Spinal cord (tissue), 10 donors: Measurements from ENCODE around the gene GCSAM. TPM values are rescaled to one million over a fixed set of nuclear protein-coding genes. Genes with fewer than 3 reads are reported as not detected.

Experiments
- DNase-seq, 6 donors: peaks; one replicate each; pipeline versions ENCODE4 v3.0.0 to v3.0.0-alpha.2; 2013 to 2015; ENCODE audit warnings: low spot score in 6 of 6, low read depth in 4 of 6
- H3K27ac ChIP-seq: one replicate; pipeline ENCODE4 v1.5.1; 2013; ENCODE audit warnings: low read depth, low read length, control low read depth
- H3K27me3 ChIP-seq: one replicate; pipeline ENCODE4 v1.6.1; 2013; ENCODE audit warnings: low read length; ENCODE audit not compliant: control insufficient read depth, insufficient read depth
- H3K36me3 ChIP-seq: one replicate; pipeline ENCODE4 v1.6.1; 2013; ENCODE audit warnings: low read length; ENCODE audit not compliant: control insufficient read depth, insufficient read depth
- H3K4me1 ChIP-seq: one replicate; pipeline ENCODE4 v1.6.1; 2013; ENCODE audit warnings: low read length; ENCODE audit not compliant: control insufficient read depth, insufficient read depth
- H3K4me3 ChIP-seq: one replicate; pipeline ENCODE4 v1.5.1; 2013; ENCODE audit warnings: low read depth, low read length, control low read depth
- H3K9me3 ChIP-seq: one replicate; pipeline ENCODE4 v1.6.1; 2013; ENCODE audit warnings: low read length; ENCODE audit not compliant: control insufficient read depth, insufficient read depth
- WGBS: methylation state at CpG from one replicate; pipeline ENCODE4 v1.1.5; 2013; ENCODE audit warnings: missing lambda C conversion rate; ENCODE audit not compliant: insufficient coverage; 5-methylcytosine and 5-hydroxymethylcytosine counted together
- polyA plus RNA-seq, 2 donors: library from polyadenylated mRNA; unstranded; fragments of 120-200 nt; gene quantifications; one replicate each; pipeline ENCODE4 v1.2.1, GENCODE V29; 2013; ENCODE audit not compliant: insufficient read length in 2 of 2
- total RNA-seq, 2 donors: library from RNA; depleted of rRNA in 1 of 2; stranded (reverse); fragments of 120-200 nt in 1 of 2; fragments of >200 nt in 1 of 2; gene quantifications; one replicate each; pipeline versions ENCODE4 v1.2.3 to v1.2.4, GENCODE V29; 2013 to 2014
- donor health status: healthy.

GCSAM gene
- total and polyA plus RNA-seq, 4 donors: 0.17 to 1.2 (median 0.35) TPM; not detected in 1

- Histone ChIP-seq H3K9me3 (no peaks in the 10 kb centered on the region), H3K27ac (no peak overlapping the region), H3K27me3 (no peaks in the 10 kb centered on the region), H3K4me3 (no peak overlapping the region), H3K36me3 (no peaks in the 10 kb centered on the region), H3K4me1 (peaks cover 3% of the 10 kb centered on the region)
- DNase-seq: no peak
- WGBS: no CpG with 5 or more reads among the region's 1 CpG
Observed at GRCh38 chr3:112140584-112140983, 7.5 kb upstream of the GCSAM start.

- Histone ChIP-seq H3K27me3 (no peaks in the 10 kb centered on the region), H3K4me1 (peaks cover 3% of the 10 kb centered on the region), H3K27ac (no peak overlapping the region), H3K9me3 (no peaks in the 10 kb centered on the region), H3K36me3 (no peaks in the 10 kb centered on the region), H3K4me3 (no peak overlapping the region)
- WGBS: 36% methylated on average over 1 of the region's 1 CpG
- no peak for DNase-seq
Observed at GRCh38 chr3:112138219-112138969, 5.3 kb upstream of the GCSAM start.

DNA sequence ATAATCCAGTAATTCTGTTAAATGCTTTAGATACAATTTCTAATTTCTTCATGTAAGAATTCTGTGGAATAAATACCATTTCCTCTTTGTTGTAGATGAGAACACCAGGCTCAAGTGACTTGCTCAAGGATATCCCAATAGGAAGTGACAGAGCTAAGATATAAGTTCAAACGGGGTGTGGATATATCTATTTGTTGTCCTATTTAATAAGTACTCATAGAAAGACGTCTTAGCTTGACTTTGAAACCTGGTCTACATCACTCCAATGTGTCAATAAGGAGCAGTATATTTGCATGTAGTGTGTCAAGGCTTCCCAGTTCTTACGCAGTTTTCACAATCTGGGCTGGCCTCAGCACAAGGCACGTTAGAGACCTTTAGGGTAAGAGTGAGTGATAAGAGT lies 4.7 kb upstream of the GCSAM start:
- Histone ChIP-seq H3K9me3 (no peaks in the 10 kb centered on the region), H3K27ac (peak overlapping the region; percentile 17)

DNA sequence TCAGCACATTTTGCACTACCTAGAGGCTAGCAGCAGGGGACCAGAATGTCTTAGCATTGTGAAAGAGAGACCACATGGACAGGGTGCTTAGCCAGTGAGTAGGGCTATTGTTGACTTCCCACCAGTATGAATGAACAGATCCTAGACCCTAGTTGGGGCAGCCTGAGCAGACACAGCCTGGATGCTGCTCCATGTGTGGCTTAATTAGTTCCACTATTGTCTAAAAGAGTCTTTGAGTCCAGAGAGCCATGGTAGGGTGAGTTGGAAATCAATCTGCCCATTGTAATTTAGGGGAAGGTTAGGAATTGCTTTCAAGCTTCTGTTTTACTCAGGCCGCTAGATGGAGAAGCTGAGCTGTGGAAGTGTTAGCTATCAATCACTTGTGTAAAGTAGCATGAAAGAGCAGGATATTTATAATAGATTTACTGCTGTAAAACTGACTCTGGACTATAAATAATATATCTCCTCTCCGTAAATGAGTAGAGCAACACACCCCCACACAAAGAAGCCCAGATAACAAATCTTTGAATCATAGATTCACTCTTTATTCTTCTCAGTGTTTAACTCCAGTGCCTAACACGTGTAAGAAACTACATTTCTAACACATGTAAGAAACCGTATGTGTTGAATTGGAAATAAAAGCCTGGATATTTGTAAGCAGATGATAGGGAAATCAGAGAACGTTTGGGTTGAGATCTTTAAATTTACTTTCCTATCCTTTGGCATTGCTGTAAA lies 4.1 kb upstream of the GCSAM start:
- Histone ChIP-seq H3K36me3 (no peaks in the 10 kb centered on the region), H3K27me3 (no peaks in the 10 kb centered on the region), H3K27ac (no peak overlapping the region), H3K4me1 (peaks cover 3% of the 10 kb centered on the region), H3K4me3 (no peak overlapping the region), H3K9me3 (no peaks in the 10 kb centered on the region)
- WGBS: no CpG with 5 or more reads among the region's 5 CpGs
- DNase-seq: peak; percentile 38 to 88 (median 54)

More for the DNA sequence above, 4.7 kb upstream of the GCSAM start:
- Histone ChIP-seq H3K27me3 (no peaks in the 10 kb centered on the region), H3K4me1 (peaks cover 3% of the 10 kb centered on the region), H3K4me3 (no peak overlapping the region), H3K36me3 (no peaks in the 10 kb centered on the region)
- WGBS: 60% methylated on average over 2 of the region's 4 CpGs
- no peak for DNase-seq

DNA sequence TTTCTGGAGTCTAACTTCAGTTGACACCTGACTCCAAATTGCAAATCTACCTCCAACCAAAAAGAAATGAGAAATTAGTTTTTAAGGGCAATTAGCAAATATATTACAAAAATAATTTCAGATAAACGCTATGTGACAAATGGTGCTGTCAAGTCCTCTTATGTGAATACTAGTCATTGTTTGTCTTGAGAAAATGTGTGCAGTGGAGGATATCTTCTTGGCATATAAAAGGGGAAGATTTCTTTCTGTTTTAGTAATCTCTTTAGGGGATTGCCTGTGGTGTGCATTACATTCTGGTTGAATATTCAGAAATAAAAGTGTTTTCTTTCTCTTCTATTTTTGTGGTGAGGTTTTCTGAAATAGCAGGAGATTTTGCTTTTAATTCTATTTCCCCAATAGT lies 3.0 kb upstream of the GCSAM start:
- DNase-seq: no peak
- Histone ChIP-seq H3K9me3 (no peaks in the 10 kb centered on the region), H3K27me3 (no peaks in the 10 kb centered on the region), H3K4me3 (no peak overlapping the region), H3K36me3 (no peaks in the 10 kb centered on the region), H3K27ac (no peak overlapping the region), H3K4me1 (peaks cover 3% of the 10 kb centered on the region)
- no CpG with 5 or more reads among the region's 1 CpG for WGBS

DNA sequence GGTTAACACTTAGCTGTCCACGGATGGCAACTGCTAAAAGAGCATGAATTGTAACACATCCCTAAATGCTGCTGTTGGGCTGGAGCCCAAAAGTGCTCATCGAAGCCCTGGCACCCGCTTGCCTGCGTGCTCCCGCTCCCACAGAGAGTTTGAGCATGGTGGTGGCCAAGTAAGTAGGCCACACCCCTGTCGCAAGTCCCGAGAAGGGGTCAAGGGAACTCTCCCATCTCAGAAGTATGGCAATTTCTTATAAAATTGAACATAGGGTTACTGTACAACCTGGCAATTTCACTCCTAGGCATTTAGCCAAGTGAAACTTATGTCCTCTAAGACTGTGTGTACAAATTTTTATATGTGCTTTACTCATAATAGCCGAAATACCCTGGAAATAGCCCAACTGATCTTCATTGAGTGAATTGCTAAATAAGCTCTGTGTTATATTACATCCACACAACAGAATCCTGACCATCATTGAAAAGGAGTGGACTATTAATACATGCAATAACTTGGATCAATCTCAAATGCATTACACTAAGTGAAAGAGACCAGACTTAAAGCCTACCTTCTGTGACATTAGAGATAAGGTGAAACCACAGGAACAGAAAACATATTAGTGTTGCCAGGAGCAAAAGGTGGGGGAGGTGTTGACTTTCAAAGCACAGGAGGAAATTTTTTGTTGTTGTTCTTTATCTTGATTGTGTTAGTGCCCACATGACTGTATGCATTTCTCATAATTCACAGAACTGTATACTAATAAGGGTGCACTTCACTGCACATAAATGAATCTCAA lies 1.5 kb upstream of the GCSAM start:
- Histone ChIP-seq H3K4me1 (peaks cover 3% of the 10 kb centered on the region), H3K36me3 (no peaks in the 10 kb centered on the region), H3K4me3 (no peak overlapping the region), H3K9me3 (no peaks in the 10 kb centered on the region), H3K27me3 (no peaks in the 10 kb centered on the region), H3K27ac (no peak overlapping the region)
- WGBS: 55% methylated on average over 5 of the region's 8 CpGs
- DNase-seq: no peak

GRCh38 chr3:112133626-112134334 lies 732 bp upstream of the GCSAM start:
- no peaks in the 10 kb centered on the region for H3K27me3 ChIP-seq
- no peaks in the 10 kb centered on the region for H3K9me3 ChIP-seq
- H3K36me3 ChIP-seq: no peaks in the 10 kb centered on the region
- H3K4me1 ChIP-seq: peaks cover 3% of the 10 kb centered on the region
- WGBS: 83% methylated on average over 4 of the region's 5 CpGs
- H3K4me3 ChIP-seq: no peak overlapping the region
- no peak overlapping the region for H3K27ac ChIP-seq
- no peak for DNase-seq

GRCh38 chr3:112132554-112132953 lies 494 bp downstream of the GCSAM start:
- H3K27ac ChIP-seq: no peak overlapping the region
- no peaks in the 10 kb centered on the region for H3K36me3 ChIP-seq
- H3K9me3 ChIP-seq: no peaks in the 10 kb centered on the region
- H3K4me3 ChIP-seq: no peak overlapping the region
- peaks cover 3% of the 10 kb centered on the region for H3K4me1 ChIP-seq
- no CpG with 5 or more reads among the region's 1 CpG for WGBS
- no peaks in the 10 kb centered on the region for H3K27me3 ChIP-seq
- no peak for DNase-seq

DNA sequence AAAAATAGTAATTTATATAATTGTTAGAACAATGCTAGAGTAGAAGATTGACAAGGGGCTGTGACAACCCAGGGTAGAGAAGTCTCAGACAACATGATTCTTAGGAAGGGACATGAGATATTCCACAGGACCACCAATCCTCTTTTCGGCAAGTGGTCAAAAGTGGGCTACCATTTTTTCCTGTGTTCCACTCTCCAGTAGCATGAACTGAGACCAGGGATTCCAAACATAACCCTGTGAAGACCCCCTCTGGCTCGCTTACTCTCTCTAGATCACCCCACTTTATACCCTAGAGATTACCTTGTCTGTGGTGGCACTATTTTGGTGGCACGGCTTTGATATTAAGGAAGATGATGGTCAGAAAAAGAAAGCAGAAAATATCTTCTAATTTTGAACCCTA lies 960 bp downstream of the GCSAM start:
- Histone ChIP-seq H3K27ac (no peak overlapping the region), H3K4me1 (peaks cover 3% of the 10 kb centered on the region), H3K36me3 (no peaks in the 10 kb centered on the region), H3K9me3 (no peaks in the 10 kb centered on the region), H3K27me3 (no peaks in the 10 kb centered on the region), H3K4me3 (no peak overlapping the region)
- no CpG with 5 or more reads among the region's 3 CpGs for WGBS
- DNase-seq: no peak
